KBM-7 (cell line): ENCODE measurements around the gene CRACR2A.

Source experiments
- DNase-seq: peaks from one replicate; pipeline ENCODE4 v3.0.0-alpha.2; 2015
- in situ Hi-C: fragments of 300-500 bp; cut with MboI; formaldehyde crosslinking; loops from 2 replicates; pipeline ENCODE4 v1.14.3; 2020; ENCODE audit warnings: low sequenced_read_pairs, low pct_unique_long_range_greater_than_20kb, mixed read lengths

The CRACR2A gene

GRCh38 chr12:3755898-3756297 lies 3.0 kb upstream of the CRACR2A start:
- no peak for DNase-seq
- in situ Hi-C loops: no loop called here

- in situ Hi-C loops: no loop called here
- peak; percentile 39 for DNase-seq
Observed at GRCh38 chr12:3753544-3754284, 805 bp upstream of the CRACR2A start.

- in situ Hi-C loops: no loop called here
- DNase-seq: peak; percentile 85
Observed at GRCh38 chr12:3752096-3752709, 706 bp downstream of the CRACR2A start.

- in situ Hi-C loops: no loop called here
- no peak for DNase-seq
Observed at GRCh38 chr12:3751151-3752095, 1.5 kb downstream of the CRACR2A start.

- no peak for DNase-seq
- in situ Hi-C loops: no loop called here
Observed at GRCh38 chr12:3750616-3751015, 2.3 kb downstream of the CRACR2A start.

- in situ Hi-C loops: no loop called here
- no peak for DNase-seq
Observed at GRCh38 chr12:3748620-3749019, 4.3 kb downstream of the CRACR2A start.

- in situ Hi-C loops: no loop called here
- no peak for DNase-seq
Observed at GRCh38 chr12:3747976-3748619, 4.8 kb downstream of the CRACR2A start.

- DNase-seq: no peak
- in situ Hi-C loops: no loop called here
Observed at GRCh38 chr12:3747543-3747942, 5.4 kb downstream of the CRACR2A start.

GRCh38 chr12:3746758-3747157 lies 6.2 kb downstream of the CRACR2A start:
- DNase-seq: no peak
- in situ Hi-C loops: no loop called here

- in situ Hi-C loops: no loop called here
Observed at GRCh38 chr12:3745152-3745551, 7.8 kb downstream of the CRACR2A start.

GRCh38 chr12:3744229-3744901 lies 8.5 kb downstream of the CRACR2A start:
- in situ Hi-C loops: no loop called here
- DNase-seq: no peak

More at GRCh38 chr12:3745152-3745551, 7.8 kb downstream of the CRACR2A start:
- no peak for DNase-seq

GRCh38 chr12:3743803-3744202 lies 9.1 kb downstream of the CRACR2A start:
- DNase-seq: no peak
- in situ Hi-C loops: no loop called here

- in situ Hi-C loops: no loop called here
- no peak for DNase-seq
Observed at GRCh38 chr12:3741882-3742672, 10.8 kb downstream of the CRACR2A start.

- no peak for DNase-seq
- in situ Hi-C loops: no loop called here
Observed at GRCh38 chr12:3740480-3741231, 12.3 kb downstream of the CRACR2A start.

GRCh38 chr12:3735432-3735831 lies 17.5 kb downstream of the CRACR2A start:
- in situ Hi-C loops: no loop called here
- DNase-seq: no peak

- DNase-seq: no peak
- in situ Hi-C loops: no loop called here
Observed at GRCh38 chr12:3732901-3733300, 20.0 kb downstream of the CRACR2A start.

- DNase-seq: no peak
- in situ Hi-C loops: no loop called here
Observed at GRCh38 chr12:3730111-3730510, 22.8 kb downstream of the CRACR2A start.
